ENCODE data around the gene USP17L24. TPM values are rescaled to one million over a fixed set of nuclear protein-coding genes. Genes with fewer than 3 reads are reported as not detected.

USP17L24 gene
- total RNA-seq, 2 donors from 2014 or later = not detected

Other genes starting within 250 kb of the USP17L24 start
- gene FAM90A26, start 154.8 kb upstream of the USP17L24 start, total RNA-seq = not detected
- not detected for gene USP17L10, start 114.5 kb upstream of the USP17L24 start, total RNA-seq
- not detected for gene USP17L11, start 109.8 kb upstream of the USP17L24 start, total RNA-seq
- not detected for gene USP17L12, start 105.0 kb upstream of the USP17L24 start, total RNA-seq
- not detected for gene USP17L13, start 100.3 kb upstream of the USP17L24 start, total RNA-seq
- gene USP17L15, start 90.8 kb upstream of the USP17L24 start, total RNA-seq = not detected
- not detected for gene USP17L17, start 81.3 kb upstream of the USP17L24 start, total RNA-seq
- gene USP17L18, start 76.5 kb upstream of the USP17L24 start, total RNA-seq = not detected
- gene USP17L19, start 71.8 kb upstream of the USP17L24 start, total RNA-seq = not detected
- gene USP17L20, start 67.0 kb upstream of the USP17L24 start, total RNA-seq = not detected
- gene USP17L21, start 62.3 kb upstream of the USP17L24 start, total RNA-seq = not detected
- gene USP17L22, start 57.5 kb upstream of the USP17L24 start, total RNA-seq = not detected
- gene USP17L25, start 4.7 kb downstream of the USP17L24 start, total RNA-seq = not detected
- gene USP17L26, start 9.5 kb downstream of the USP17L24 start, total RNA-seq = not detected
- gene USP17L5, start 14.2 kb downstream of the USP17L24 start, total RNA-seq = not detected
- not detected for gene USP17L27, start 19.0 kb downstream of the USP17L24 start, total RNA-seq
- not detected for gene USP17L28, start 23.7 kb downstream of the USP17L24 start, total RNA-seq
- gene USP17L29, start 28.5 kb downstream of the USP17L24 start, total RNA-seq = not detected
- gene USP17L30, start 38.0 kb downstream of the USP17L24 start, total RNA-seq = not detected
- not detected for gene DEFB131A, start 119.2 kb downstream of the USP17L24 start, total RNA-seq